GM23248 (cell line): Measurements from ENCODE around the gene CALN1.

Experiments
- EZH2 ChIP-seq: fragments of 200-600 bp; sonication (generic); IDR thresholded peaks from 2 replicates; pipeline ENCODE4 v1.6.1; 2018; ENCODE audit warnings: antibody characterized with exemption, mild to moderate bottlenecking; ENCODE audit not compliant: insufficient read depth, poor library complexity, severe bottlenecking
- EZH2phosphoT487 ChIP-seq: fragments of 200-600 bp; sonication (generic); IDR thresholded peaks from 2 replicates; pipeline ENCODE4 v1.6.1; 2018; ENCODE audit warnings: antibody characterized with exemption, moderate library complexity, mild to moderate bottlenecking, low read depth; ENCODE audit not compliant: insufficient read depth

GRCh38 chr7:71800321-71800720, 611.8 kb downstream of the CALN1 start:
- TF ChIP-seq EZH2phosphoT487 (no peak), EZH2 (no peak)
